ENCODE measurements around the gene ADORA2A. TPM values are rescaled to one million over a fixed set of nuclear protein-coding genes. Genes with fewer than 3 reads are reported as not detected.

Gene ADORA2A
- total RNA-seq, 1 experiment from 2014 or later, result 4.0 TPM

DNA sequence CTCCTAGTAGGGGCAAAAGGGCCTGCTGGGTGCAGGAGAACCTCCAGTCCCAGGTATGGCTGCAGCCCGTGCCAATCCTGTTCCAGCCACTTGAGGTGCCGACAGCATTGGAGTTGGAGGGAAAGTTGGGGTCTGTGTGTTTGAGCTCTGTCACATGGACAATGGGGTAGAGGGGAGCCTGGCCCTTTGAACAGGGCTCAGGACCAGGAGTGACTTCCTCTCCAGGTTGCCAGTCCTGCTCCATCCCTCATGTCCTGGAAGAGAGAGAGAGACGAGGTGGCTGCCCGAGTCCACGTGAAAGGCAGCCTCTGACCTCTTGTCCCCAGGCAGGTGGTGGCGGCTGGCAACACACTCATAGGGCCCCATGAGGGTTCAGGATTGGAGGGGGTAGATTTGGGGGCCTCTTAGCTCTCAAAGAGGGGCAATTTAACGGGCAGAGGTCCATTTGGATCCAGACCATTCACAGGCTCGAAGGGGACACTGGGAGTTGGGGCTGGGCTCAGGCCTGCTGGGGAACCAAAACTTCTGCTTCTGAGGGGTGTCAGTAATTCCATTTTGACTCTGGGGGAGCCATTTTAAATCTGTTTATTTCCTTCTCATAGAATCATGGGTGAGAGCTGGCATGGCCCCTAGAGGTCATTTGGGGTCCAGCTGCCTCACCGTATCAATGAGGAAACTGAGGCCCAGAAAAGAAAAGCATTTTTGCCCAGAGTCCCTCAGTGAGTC, 4.1 kb downstream of the ADORA2A start:
- Histone ChIP-seq H3K4me1 (no peaks in the 10 kb centered on the region; the same call in 1 of the 2 replicates), H3K9me3 (no peaks in the 10 kb centered on the region), H3K4me3 (ENCODE audit: low read depth, low read length) (no peak overlapping the region), H3K36me3 (ENCODE audit: control insufficient read depth, insufficient read depth, low read length) (0 out of 2 replicates have a peak, but pooled peaks cover 1% of the 10 kb centered on the region), H3K27me3 (replicated peaks; ENCODE audit: control insufficient read depth, insufficient read depth, low read length) (no peaks in the 10 kb centered on the region)
- no peak for TF ChIP-seq CTCF (IDR thresholded peaks at IDR 0.05; ENCODE audit: insufficient read depth in 1 of 2, low read depth in 1 of 2, low read length in 1 of 2, severe bottlenecking in 1 of 2, unreplicated experiment in 1 of 2)
- DNase-seq, result no peak
- H3K36me3 Mint-ChIP-seq (ENCODE audit: insufficient read depth, unreplicated experiment), result peaks cover 49% of the 10 kb centered on the region
- intact Hi-C loops (cut with micrococcal nuclease; ENCODE audit: unreplicated experiment), result no loop called here
- H3K9me3 Mint-ChIP-seq (ENCODE audit: unreplicated experiment), result no peaks in the 10 kb centered on the region
- H3K4me1 Mint-ChIP-seq (ENCODE audit: low read depth, unreplicated experiment), result peaks cover 6% of the 10 kb centered on the region
- no peak overlapping the region for H3K27ac Mint-ChIP-seq (ENCODE audit: unreplicated experiment)
- ChIA-PET CTCF (no interaction called here), POLR2A (no interaction called here)
- BruUV-seq (replicated peaks), result no TSS peak
- no peak overlapping the region for H3K4me3 Mint-ChIP-seq (ENCODE audit: unreplicated experiment)
- H3K27me3 Mint-ChIP-seq (ENCODE audit: insufficient read depth, unreplicated experiment), result no peaks in the 10 kb centered on the region

GRCh38 chr22:24432059-24432853, 4.9 kb downstream of the ADORA2A start:
- Histone ChIP-seq H3K4me1 (no peaks in the 10 kb centered on the region; the same call in 1 of the 2 replicates), H3K27me3 (replicated peaks; ENCODE audit: control insufficient read depth, insufficient read depth, low read length) (no peaks in the 10 kb centered on the region), H3K36me3 (ENCODE audit: control insufficient read depth, insufficient read depth, low read length) (peaks cover 4% of the 10 kb centered on the region; the same call in 1 of the 2 replicates), H3K9me3 (no peaks in the 10 kb centered on the region), H3K4me3 (ENCODE audit: low read depth, low read length) (no peak overlapping the region)
- Mint-ChIP-seq H3K36me3 (ENCODE audit: insufficient read depth, unreplicated experiment) (peaks cover 46% of the 10 kb centered on the region), H3K27me3 (ENCODE audit: insufficient read depth, unreplicated experiment) (no peaks in the 10 kb centered on the region), H3K4me3 (ENCODE audit: unreplicated experiment) (no peak overlapping the region), H3K9me3 (ENCODE audit: unreplicated experiment) (no peaks in the 10 kb centered on the region), H3K4me1 (ENCODE audit: low read depth, unreplicated experiment) (peaks cover 6% of the 10 kb centered on the region), H3K27ac (ENCODE audit: unreplicated experiment) (no peak overlapping the region)
- ChIA-PET POLR2A (no interaction called here), CTCF (no interaction called here)
- no peak for TF ChIP-seq CTCF (IDR thresholded peaks at IDR 0.05; ENCODE audit: insufficient read depth in 1 of 2, low read depth in 1 of 2, low read length in 1 of 2, severe bottlenecking in 1 of 2, unreplicated experiment in 1 of 2)
- intact Hi-C loops (cut with micrococcal nuclease; ENCODE audit: unreplicated experiment), result no loop called here
- BruUV-seq (replicated peaks), result no TSS peak
- no peak for DNase-seq

DNA sequence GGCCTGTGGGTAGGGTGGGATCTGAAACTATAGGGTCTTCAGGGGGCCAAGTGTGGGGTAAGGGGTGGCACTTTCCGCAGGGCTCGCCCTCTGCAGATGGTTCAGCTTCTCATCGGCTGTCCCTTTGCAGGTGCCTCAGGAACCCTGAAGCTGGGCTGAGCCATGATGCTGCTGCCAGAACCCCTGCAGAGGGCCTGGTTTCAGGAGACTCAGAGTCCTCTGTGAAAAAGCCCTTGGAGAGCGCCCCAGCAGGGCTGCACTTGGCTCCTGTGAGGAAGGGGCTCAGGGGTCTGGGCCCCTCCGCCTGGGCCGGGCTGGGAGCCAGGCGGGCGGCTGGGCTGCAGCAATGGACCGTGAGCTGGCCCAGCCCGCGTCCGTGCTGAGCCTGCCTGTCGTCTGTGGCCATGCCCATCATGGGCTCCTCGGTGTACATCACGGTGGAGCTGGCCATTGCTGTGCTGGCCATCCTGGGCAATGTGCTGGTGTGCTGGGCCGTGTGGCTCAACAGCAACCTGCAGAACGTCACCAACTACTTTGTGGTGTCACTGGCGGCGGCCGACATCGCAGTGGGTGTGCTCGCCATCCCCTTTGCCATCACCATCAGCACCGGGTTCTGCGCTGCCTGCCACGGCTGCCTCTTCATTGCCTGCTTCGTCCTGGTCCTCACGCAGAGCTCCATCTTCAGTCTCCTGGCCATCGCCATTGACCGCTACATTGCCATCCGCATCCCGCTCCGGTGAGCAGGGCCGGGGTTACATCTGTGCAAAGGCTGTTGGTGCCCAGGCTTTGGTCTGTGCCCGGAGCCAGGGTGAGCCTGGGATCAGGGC, 5.8 kb downstream of the ADORA2A start:
- Histone ChIP-seq H3K9me3 (no peaks in the 10 kb centered on the region), H3K27me3 (replicated peaks; ENCODE audit: control insufficient read depth, insufficient read depth, low read length) (no peaks in the 10 kb centered on the region), H3K4me1 (no peaks in the 10 kb centered on the region; the same call in 1 of the 2 replicates), H3K4me3 (ENCODE audit: low read depth, low read length) (no peak overlapping the region), H3K36me3 (ENCODE audit: control insufficient read depth, insufficient read depth, low read length) (peaks cover 4% of the 10 kb centered on the region; the same call in 1 of the 2 replicates)
- BruUV-seq (replicated peaks), result no TSS peak
- H3K27ac Mint-ChIP-seq (ENCODE audit: unreplicated experiment), result no peak overlapping the region
- H3K36me3 Mint-ChIP-seq (ENCODE audit: insufficient read depth, unreplicated experiment), result peaks cover 37% of the 10 kb centered on the region
- H3K9me3 Mint-ChIP-seq (ENCODE audit: unreplicated experiment), result no peaks in the 10 kb centered on the region
- intact Hi-C loops (cut with micrococcal nuclease; ENCODE audit: unreplicated experiment), result no loop called here
- H3K27me3 Mint-ChIP-seq (ENCODE audit: insufficient read depth, unreplicated experiment), result no peaks in the 10 kb centered on the region
- ChIA-PET CTCF (interaction anchor here (0.6 to 1.2 kb wide), 2 partner anchors 12 to 100 kb away, joined by 4 to 5 read pairs; no protein-coding TSS in a partner anchor), POLR2A (no interaction called here)
- no peak for TF ChIP-seq CTCF (IDR thresholded peaks at IDR 0.05; ENCODE audit: insufficient read depth in 1 of 2, low read depth in 1 of 2, low read length in 1 of 2, severe bottlenecking in 1 of 2, unreplicated experiment in 1 of 2)
- H3K4me1 Mint-ChIP-seq (ENCODE audit: low read depth, unreplicated experiment), result peaks cover 4% of the 10 kb centered on the region
- no peak overlapping the region for H3K4me3 Mint-ChIP-seq (ENCODE audit: unreplicated experiment)
- no peak for DNase-seq

Data from Caco-2 (cell line).